H1 (cell line): ENCODE measurements around the gene NRL. TPM values are rescaled to one million over a fixed set of nuclear protein-coding genes. Genes with fewer than 3 reads are reported as not detected.

Experiments
- CTCF ChIA-PET: fragments of 300-600 bp; sonication (Branson Sonifier 250); formaldehyde crosslinking; loops from one replicate; lab custom pipeline; 2021; ENCODE audit not compliant: partially characterized antibody; lab: Charles Lee
- POLR2A ChIA-PET: fragments of 300-600 bp; sonication (Branson Sonifier 250); formaldehyde crosslinking; loops from one replicate; lab custom pipeline; 2021; ENCODE audit warnings: inconsistent platforms; ENCODE audit not compliant: partially characterized antibody; lab: Charles Lee
- DNase-seq, 2 experiments: peaks; one replicate each; pipeline versions ENCODE4 v3.0.0 to v3.0.0-alpha.2; 2010 to 2022; ENCODE audit warnings: low spot score in 2 of 2, low read depth in 1 of 2, mixed read lengths in 1 of 2
- FAIRE-seq: peaks from 2 replicates; lab custom pipeline; 2011; peaks lifted over from hg19 to GRCh38; lab: Jason Lieb, UNC
- H2AFZ ChIP-seq: 2 replicates; pipeline ENCODE4 v1.8.1; 2012; ENCODE audit warnings: low read length, inconsistent platforms
- H2AK5ac ChIP-seq: 2 replicates; pipeline ENCODE4 v1.6.1; 2013; ENCODE audit warnings: low read depth, low read length
- H2BK120ac ChIP-seq: replicated peaks from 2 replicates; pipeline ENCODE3; 2013; ENCODE audit warnings: low read depth, low read length, inconsistent platforms
- H2BK12ac ChIP-seq: 2 replicates; pipeline ENCODE4 v1.6.1; 2013; ENCODE audit warnings: low read depth, low read length
- H2BK15ac ChIP-seq: 2 replicates; pipeline ENCODE4 v1.6.1; 2013; ENCODE audit warnings: low read length
- H2BK20ac ChIP-seq: 2 replicates; pipeline ENCODE4 v1.6.1; 2013; ENCODE audit warnings: low read length
- H2BK5ac ChIP-seq: 2 replicates; pipeline ENCODE4 v1.6.1; 2013; ENCODE audit warnings: low read depth, low read length
- H3K14ac ChIP-seq: 2 replicates; pipeline ENCODE4 v1.6.1; 2013; ENCODE audit warnings: inconsistent platforms; ENCODE audit not compliant: insufficient read length
- H3K18ac ChIP-seq: 2 replicates; pipeline ENCODE4 v1.6.1; 2013; ENCODE audit warnings: low read length; ENCODE audit errors: extremely low read depth
- H3K23ac ChIP-seq: 2 replicates; pipeline ENCODE4 v1.6.1; 2013; ENCODE audit warnings: inconsistent platforms; ENCODE audit not compliant: insufficient read length
- H3K23me2 ChIP-seq: 2 replicates; pipeline ENCODE4 v1.6.1; 2013; ENCODE audit warnings: low read depth, low read length
- H3K27ac ChIP-seq: 2 replicates; pipeline ENCODE4 v1.6.1; 2011; ENCODE audit warnings: low read depth, low read length, inconsistent platforms
- H3K27me3 ChIP-seq, 4 experiments: replicated peaks in 1 of 4; 1 replicate in 1 of 4; 2 replicates in 3 of 4; pipeline versions ENCODE4 v1.6.1 to v1.8.1; 2011 to 2013; ENCODE audit warnings: low read length in 3 of 4, mild to moderate bottlenecking in 3 of 4, inconsistent platforms in 2 of 4, mixed read lengths in 2 of 4, moderate library complexity in 1 of 4; ENCODE audit not compliant: control insufficient read depth in 3 of 4, insufficient read depth in 3 of 4; ENCODE audit errors: extremely low read depth in 1 of 4
- H3K36me3 ChIP-seq, 4 experiments: 2 replicates each; pipeline versions ENCODE4 v1.6.1 to v1.8.1; 2011 to 2013; ENCODE audit warnings: mild to moderate bottlenecking in 4 of 4, low read length in 3 of 4, moderate library complexity in 2 of 4, control low read depth in 1 of 4, inconsistent platforms in 1 of 4; ENCODE audit not compliant: insufficient read depth in 4 of 4, control insufficient read depth in 2 of 4
- H3K4ac ChIP-seq: replicated peaks from 2 replicates; pipeline ENCODE3; 2013; ENCODE audit warnings: low read length, low read depth, mixed read lengths, inconsistent platforms; ENCODE audit not compliant: insufficient read length
- H3K4me1 ChIP-seq, 4 experiments: replicated peaks in 1 of 4; 1 replicate in 1 of 4; 2 replicates in 3 of 4; pipeline versions ENCODE4 v1.6.1 to v1.8.1; 2011 to 2013; ENCODE audit warnings: low read length in 3 of 4, inconsistent platforms in 2 of 4, mixed read lengths in 1 of 4; ENCODE audit not compliant: insufficient read depth in 4 of 4, control insufficient read depth in 3 of 4
- H3K4me2 ChIP-seq, 2 experiments: 2 replicates each; pipeline versions ENCODE4 v1.6.1 to v1.8.1; 2011 to 2013; ENCODE audit warnings: low read depth in 2 of 2, low read length in 2 of 2, control low read depth in 1 of 2, inconsistent platforms in 1 of 2, mild to moderate bottlenecking in 1 of 2; ENCODE audit not compliant: insufficient read depth in 1 of 2
- H3K4me3 ChIP-seq, 4 experiments: fragments of 200-600, 300-600 bp in 1 of 4; sonication (generic), shearing (Covaris generic), sonication (Bioruptor Twin) in 1 of 4; 2 replicates each; pipeline versions ENCODE4 v1.5.1 to v1.8.1; 2011 to 2016; ENCODE audit warnings: low read length in 4 of 4, low read depth in 3 of 4, control low read depth in 2 of 4, inconsistent platforms in 2 of 4, mild to moderate bottlenecking in 2 of 4, mixed read lengths in 1 of 4, moderate library complexity in 1 of 4; ENCODE audit not compliant: insufficient read depth in 2 of 4; ENCODE audit errors: extremely low read depth in 1 of 4
- H3K56ac ChIP-seq: replicated peaks from 2 replicates; pipeline ENCODE3; 2013; ENCODE audit warnings: low read depth, mild to moderate bottlenecking, mixed read lengths, low read length, inconsistent platforms; ENCODE audit not compliant: insufficient read length
- H3K79me1 ChIP-seq: 2 replicates; pipeline ENCODE4 v1.6.1; 2013; ENCODE audit warnings: low read depth, low read length, control low read depth
- H3K79me2 ChIP-seq, 2 experiments: 2 replicates each; pipeline versions ENCODE4 v1.6.1 to v1.8.1; 2012 to 2013; ENCODE audit warnings: low read length in 2 of 2, mild to moderate bottlenecking in 2 of 2, inconsistent platforms in 1 of 2; ENCODE audit not compliant: insufficient read depth in 2 of 2, control insufficient read depth in 1 of 2
- H3K9ac ChIP-seq, 4 experiments: replicated peaks in 1 of 4; 1 replicate in 1 of 4; 2 replicates in 3 of 4; pipeline versions ENCODE4 v1.6.1 to v1.8.1; 2011 to 2013; ENCODE audit warnings: low read depth in 3 of 4, low read length in 3 of 4, control low read depth in 2 of 4, mild to moderate bottlenecking in 2 of 4, moderate library complexity in 2 of 4, inconsistent platforms in 1 of 4; ENCODE audit errors: extremely low read depth in 1 of 4
- H3K9me3 ChIP-seq, 2 experiments: 2 replicates each; pipeline versions ENCODE4 v1.6.1 to v1.8.1; 2012 to 2013; ENCODE audit warnings: mild to moderate bottlenecking in 2 of 2, moderate library complexity in 2 of 2, control low read depth in 1 of 2, inconsistent platforms in 1 of 2, low read depth in 1 of 2, low read length in 1 of 2, mixed read lengths in 1 of 2; ENCODE audit not compliant: insufficient read depth in 2 of 2
- H4K20me1 ChIP-seq, 2 experiments: replicated peaks in 1 of 2; 2 replicates each; pipeline versions ENCODE3 to v1.8.1; 2011 to 2013; ENCODE audit warnings: inconsistent platforms in 2 of 2, low read length in 2 of 2, mild to moderate bottlenecking in 1 of 2; ENCODE audit not compliant: insufficient read depth in 2 of 2, control insufficient read depth in 1 of 2
- H4K5ac ChIP-seq: 2 replicates; pipeline ENCODE4 v1.6.1; 2013; ENCODE audit warnings: low read length, low read depth, mixed read lengths, inconsistent platforms; ENCODE audit not compliant: insufficient read length
- H4K8ac ChIP-seq: 2 replicates; pipeline ENCODE4 v1.8.0; 2013; ENCODE audit warnings: mild to moderate bottlenecking, moderate library complexity, low read length, inconsistent platforms; ENCODE audit not compliant: insufficient read depth; ENCODE audit errors: extremely low read depth
- H4K91ac ChIP-seq: replicated peaks from 2 replicates; pipeline ENCODE3; 2013; ENCODE audit warnings: low read length, mixed read lengths, inconsistent platforms; ENCODE audit not compliant: insufficient read length
- EP300 ChIP-seq, 2 experiments: IDR thresholded peaks; 1 replicate in 1 of 2; 2 replicates in 1 of 2; pipeline ENCODE4 v1.6.1; 2011 to 2012; ENCODE audit warnings: low read depth in 2 of 2, low read length in 2 of 2, mild to moderate bottlenecking in 2 of 2, borderline replicate concordance in 1 of 2, inconsistent platforms in 1 of 2, moderate library complexity in 1 of 2
- RFX5 ChIP-seq: IDR thresholded peaks from 2 replicates; pipeline ENCODE4 v1.6.1; 2011; ENCODE audit warnings: low read depth, low read length, improper control_type of control experiment, borderline replicate concordance
- SUZ12 ChIP-seq: fragments of 200-600 bp; sonication (generic); IDR thresholded peaks from 2 replicates; pipeline ENCODE4 v1.6.1; 2012; ENCODE audit warnings: mild to moderate bottlenecking, inconsistent platforms, low read length, moderate library complexity, mixed read lengths
- TAF7 ChIP-seq: optimal IDR thresholded peaks from 2 replicates; pipeline ENCODE3; 2011; ENCODE audit warnings: low read depth, mild to moderate bottlenecking, inconsistent platforms, low read length, moderate library complexity, borderline replicate concordance
- WGBS, 2 experiments: shearing (Covaris generic) in 1 of 2; methylation state at CpG; one replicate each; pipeline versions ENCODE4 v1.1.6 to v1.1.7; 2013 to 2015; ENCODE audit warnings: low lambda C conversion rate in 2 of 2, mixed read lengths in 2 of 2, inconsistent platforms in 1 of 2, low coverage in 1 of 2, missing lambda C conversion rate in 1 of 2; ENCODE audit not compliant: insufficient replicate concordance in 2 of 2, insufficient coverage in 1 of 2, insufficient read length in 1 of 2; ENCODE audit errors: extremely low coverage in 1 of 2, missing lambda C conversion rate in 1 of 2; 5-methylcytosine and 5-hydroxymethylcytosine counted together
- polyA plus RNA-seq, 7 experiments: library from polyadenylated mRNA; depleted of rRNA in 3 of 7; stranded (reverse) in 5 of 7; unstranded in 2 of 7; fragments of >200 nt in 5 of 7; fragments of 200-250 nt in 2 of 7; gene quantifications; 1 replicate in 5 of 7; 2 replicates in 1 of 7; 4 replicates in 1 of 7; pipeline versions ENCODE4 v1.2.1 to v1.2.3, GENCODE V29; 2011 to 2013; ENCODE audit warnings: missing spikeins in 2 of 7, mixed read lengths in 2 of 7
- total RNA-seq: library from RNA; stranded (reverse); fragmentation: NEBNext Ultra II Directional; extraction: Animal tissue kit (Norgen Biotek cat#: 25700); gene quantifications from 2 replicates; pipeline ENCODE4 v1.2.1, GENCODE V29; 2021

The NRL gene
- total and polyA plus RNA-seq, 2 of the 8 experiments (the other 6 are each of a cell fraction or from before 2014, with no cell fraction given), result 1.1 to 2.2 TPM

- DNase-seq, result no peak
- H4K5ac ChIP-seq, result no peak overlapping the region
- H3K79me1 ChIP-seq, result peaks cover 11% of the 10 kb centered on the region; the same call in 1 of the 2 replicates
- no peaks in the 10 kb centered on the region for H3K27me3 ChIP-seq
- no peak overlapping the region for H4K8ac ChIP-seq
- H2BK15ac ChIP-seq, result no peak overlapping the region
- no peak overlapping the region for H2BK12ac ChIP-seq
- no peak for FAIRE-seq
- H3K27ac ChIP-seq, result no peak overlapping the region
- 0 out of 2 replicates have a peak overlapping the region, but pooled peaks have one; percentile 71 for H2AK5ac ChIP-seq
- no peak overlapping the region for H3K14ac ChIP-seq
- no peak overlapping the region for H3K23ac ChIP-seq
- no peak overlapping the region for H2BK20ac ChIP-seq
- H3K36me3 ChIP-seq, result peaks cover 14 to 32% (median 29%) of the 10 kb centered on the region in 4 experiments
- no peak overlapping the region for H3K4me2 ChIP-seq
- no peak overlapping the region for H3K56ac ChIP-seq
- peaks cover 0 to 28% of the 10 kb centered on the region in 2 experiments; a peak in 3 of 4 replicates for H3K79me2 ChIP-seq
- no peak overlapping the region for H2BK120ac ChIP-seq
- H3K9ac ChIP-seq, result no peak overlapping the region
- H3K18ac ChIP-seq, result no peak overlapping the region
- no peak overlapping the region for H4K91ac ChIP-seq
- peaks cover 0 to 19% of the 10 kb centered on the region in 2 experiments for H4K20me1 ChIP-seq
- H3K9me3 ChIP-seq, result no peaks in the 10 kb centered on the region
- WGBS, 2 experiments, result 92% methylated on average over 3 of the region's 3 CpGs; no CpG with 5 or more reads in 1 of the 2 experiments
- CTCF ChIA-PET, result interaction anchor here (1.0 to 3.7 kb wide), 8 partner anchors 8 to 60 kb away, joined by 3 to 26 read pairs (median 5); partner anchors contain the start of genes EMC9, IRF9 and PSME1
- no peak overlapping the region for H2BK5ac ChIP-seq
- no peak overlapping the region for H2AFZ ChIP-seq
- POLR2A ChIA-PET, result interaction anchor here (0.8 to 9.6 kb wide), 16 partner anchors 8 to 91 kb away, joined by 3 to 86 read pairs (median 6); partner anchors contain the start of genes EMC9, IRF9, PCK2 and PSME1
- no peak overlapping the region for H3K4ac ChIP-seq
- H3K23me2 ChIP-seq, result peaks cover 10% of the 10 kb centered on the region
- peaks cover 0 to 10% (median 7%) of the 10 kb centered on the region in 4 experiments; a peak in 5 of 7 replicates for H3K4me1 ChIP-seq
- no peak overlapping the region for H3K4me3 ChIP-seq
- TF ChIP-seq EP300 (IDR thresholded peaks at IDR 0.05; ENCODE audit: borderline replicate concordance in 1 of 2, low read depth in 2 of 2, low read length in 2 of 2) (no peak), RFX5 (no peak), TAF7 (no peak), SUZ12 (no peak)
Observed at GRCh38 chr14:24149302-24149969, 34.7 kb upstream of the NRL start.
